HCT116 (cell line): ENCODE results near the gene C1orf174. TPM values are rescaled to one million over a fixed set of nuclear protein-coding genes. Genes with fewer than 3 reads are reported as not detected.

Experiments
- ATAC-seq: fragments of 200-7000 bp; cut with Tn5 transposase; 2 replicates; pipeline ENCODE4 v1.9.1; 2020; ENCODE audit warnings: mild to moderate bottlenecking, moderate library complexity
- BruUV-seq: library from RNA; stranded (reverse); fragments of 400-500 nt; replicated peaks from 2 replicates; lab custom pipeline; 2021; lab: Mats Ljungman, UMichigan
- CTCF ChIA-PET: fragments of 300-600 bp; sonication (Branson Sonifier 250); formaldehyde crosslinking; loops from one replicate; lab custom pipeline; 2021; ENCODE audit warnings: antibody characterized with exemption; lab: Charles Lee
- POLR2A ChIA-PET: fragments of 300-600, 350-600 bp; sonication (Branson Sonifier 250); formaldehyde crosslinking; loops from one replicate; lab custom pipeline; 2021; ENCODE audit warnings: antibody characterized with exemption; lab: Charles Lee
- RAD21 ChIA-PET, 2 experiments: fragments of 300-600 bp; sonication (Branson Sonifier 250); formaldehyde crosslinking; loops; one replicate each; lab custom pipeline; 2023; ENCODE audit warnings: low total read pairs in 2 of 2; ENCODE audit not compliant: uncharacterized antibody in 2 of 2, unreplicated experiment in 2 of 2, low non-redundant PET in 1 of 2; lab: Charles Lee
- DNase-seq: peaks from one replicate; pipeline ENCODE4 v3.0.0-alpha.2; 2010; ENCODE audit warnings: low read depth, low spot score
- H2AFZ ChIP-seq: fragments of 200-600 bp; shearing (Covaris generic), sonication (generic); 2 replicates; pipeline ENCODE4 v1.6.1; 2017; ENCODE audit warnings: low read depth, mixed run types, mixed read lengths, antibody characterized with exemption, low read length; ENCODE audit not compliant: poor library complexity, severe bottlenecking
- H3K27ac ChIP-seq: 2 replicates; pipeline ENCODE4 v1.5.1; 2012; ENCODE audit warnings: low read depth, low read length
- H3K27me3 ChIP-seq: fragments of 200-600 bp; sonication (generic); 2 replicates; pipeline ENCODE4 v1.6.1; 2016; ENCODE audit warnings: mixed run types, low read length, mixed read lengths; ENCODE audit not compliant: insufficient read depth
- H3K36me3 ChIP-seq, 2 experiments: fragments of 200-500 bp in 1 of 2; fragments of 200-600 bp in 1 of 2; sonication (Bioruptor generic) in 1 of 2; sonication (generic) in 1 of 2; 2 replicates each; pipeline versions ENCODE4 v1.5.1 to v1.6.1; 2014 to 2016; ENCODE audit warnings: low read length in 2 of 2, inconsistent platforms in 1 of 2, mixed read lengths in 1 of 2, mixed run types in 1 of 2; ENCODE audit not compliant: insufficient read depth in 2 of 2, control insufficient read depth in 1 of 2
- H3K4me1 ChIP-seq, 2 experiments: fragments of 200-600 bp in 1 of 2; sonication (generic) in 1 of 2; 2 replicates each; pipeline versions ENCODE4 v1.5.1 to v1.6.1; 2012 to 2017; ENCODE audit warnings: low read length in 2 of 2, inconsistent platforms in 1 of 2, mild to moderate bottlenecking in 1 of 2, mixed read lengths in 1 of 2, mixed run types in 1 of 2, moderate library complexity in 1 of 2; ENCODE audit not compliant: insufficient read depth in 2 of 2, control insufficient read depth in 1 of 2
- H3K4me2 ChIP-seq: fragments of 200-600 bp; sonication (generic); 2 replicates; pipeline ENCODE4 v1.6.1; 2017; ENCODE audit warnings: mixed run types, low read length, mixed read lengths
- H3K4me3 ChIP-seq, 2 experiments: fragments of 200-600 bp in 1 of 2; sonication (generic) in 1 of 2; replicated peaks in 1 of 2; 2 replicates each; pipeline ENCODE4 v1.5.1; 2011 to 2016; ENCODE audit warnings: low read length in 2 of 2, control low read depth in 1 of 2, low read depth in 1 of 2, mild to moderate bottlenecking in 1 of 2, mixed read lengths in 1 of 2, mixed run types in 1 of 2
- H3K79me2 ChIP-seq: fragments of 200-600 bp; sonication (generic); 2 replicates; pipeline ENCODE4 v1.6.1; 2017; ENCODE audit warnings: mild to moderate bottlenecking, mixed run types, low read length, moderate library complexity, mixed read lengths; ENCODE audit not compliant: insufficient read depth
- H3K9ac ChIP-seq: fragments of 200-600 bp; sonication (generic); 2 replicates; pipeline ENCODE4 v1.6.1; 2016; ENCODE audit warnings: low read length, mixed read lengths
- H3K9me2 ChIP-seq: fragments of 200-600 bp; sonication (generic), shearing (Covaris generic); 2 replicates; pipeline ENCODE4 v1.6.1; 2017; ENCODE audit warnings: mixed run types, mild to moderate bottlenecking, moderate library complexity; ENCODE audit not compliant: insufficient read depth
- H3K9me3 ChIP-seq, 2 experiments: fragments of 200-500 bp in 1 of 2; fragments of 200-600 bp in 1 of 2; sonication (Bioruptor generic) in 1 of 2; sonication (generic) in 1 of 2; 2 replicates each; pipeline ENCODE4 v1.6.1; 2014 to 2017; ENCODE audit warnings: low read length in 2 of 2, mixed read lengths in 2 of 2, inconsistent platforms in 1 of 2, low read depth in 1 of 2, mild to moderate bottlenecking in 1 of 2, mixed run types in 1 of 2, moderate library complexity in 1 of 2; ENCODE audit not compliant: control insufficient read depth in 1 of 2, insufficient read depth in 1 of 2
- H4K20me1 ChIP-seq: fragments of 200-600 bp; sonication (generic), shearing (Covaris generic); 2 replicates; pipeline ENCODE4 v1.6.1; 2017; ENCODE audit warnings: mixed run types, mild to moderate bottlenecking, moderate library complexity; ENCODE audit not compliant: insufficient read depth
- ATF3 ChIP-seq: IDR thresholded peaks from 2 replicates; pipeline ENCODE4 v1.6.1; 2012
- CBX3 ChIP-seq: IDR thresholded peaks from 2 replicates; pipeline ENCODE4 v1.6.1; 2012; ENCODE audit warnings: low read depth
- CTCF ChIP-seq, 3 experiments: fragments of 200-600 bp in 1 of 3; sonication (generic) in 1 of 3; IDR thresholded peaks in 2 of 3; conservative IDR thresholded peaks in 1 of 3; 2 replicates each; pipeline ENCODE4 v1.5.1; 2012 to 2017; ENCODE audit warnings: low read depth in 2 of 3, low read length in 2 of 3, antibody characterized with exemption in 1 of 3, borderline replicate concordance in 1 of 3, control low read depth in 1 of 3, mild to moderate bottlenecking in 1 of 3, mixed read lengths in 1 of 3, mixed run types in 1 of 3, moderate library complexity in 1 of 3; ENCODE audit not compliant: insufficient read depth in 1 of 3
- EGR1 ChIP-seq: IDR thresholded peaks from 2 replicates; pipeline ENCODE4 v1.6.1; 2012; ENCODE audit warnings: low read depth
- ELF1 ChIP-seq: IDR thresholded peaks from 2 replicates; pipeline ENCODE4 v1.6.1; 2012; ENCODE audit warnings: low read depth, borderline replicate concordance
- EZH2 ChIP-seq: fragments of 200-600 bp; sonication (generic); IDR thresholded peaks from 2 replicates; pipeline ENCODE4 v1.6.1; 2017; ENCODE audit warnings: antibody characterized with exemption, mixed run types
- POLR2A ChIP-seq: IDR thresholded peaks from 2 replicates; pipeline ENCODE4 v1.7.0; 2011; ENCODE audit warnings: borderline replicate concordance; ENCODE audit not compliant: insufficient read depth, insufficient read length; ENCODE audit errors: extremely low read depth
- POLR2AphosphoS5 ChIP-seq: IDR thresholded peaks from 2 replicates; pipeline ENCODE4 v1.6.1; 2011; ENCODE audit warnings: mild to moderate bottlenecking, low read depth, low read length, moderate library complexity
- RAD21 ChIP-seq: IDR thresholded peaks from 2 replicates; pipeline ENCODE4 v1.6.1; 2012; ENCODE audit warnings: low read depth, mild to moderate bottlenecking
- REST ChIP-seq: IDR thresholded peaks from 2 replicates; pipeline ENCODE4 v1.6.1; 2012; ENCODE audit warnings: low read depth
- SIN3A ChIP-seq: IDR thresholded peaks from 2 replicates; pipeline ENCODE4 v1.6.1; 2012; ENCODE audit warnings: low read depth
- SP1 ChIP-seq: IDR thresholded peaks from 2 replicates; pipeline ENCODE4 v1.6.1; 2012; ENCODE audit warnings: low read depth
- TCF7L2 ChIP-seq: IDR thresholded peaks from 2 replicates; pipeline ENCODE4 v1.7.0; 2011; ENCODE audit warnings: borderline replicate concordance, inconsistent platforms; ENCODE audit not compliant: insufficient read depth, insufficient read length; ENCODE audit errors: extremely low read depth
- YY1 ChIP-seq: IDR thresholded peaks from 2 replicates; pipeline ENCODE4 v1.6.1; 2011; ENCODE audit warnings: low read length, low read depth, moderate library complexity, mild to moderate bottlenecking; ENCODE audit not compliant: insufficient replicate concordance; ENCODE audit errors: extremely low read depth
- ZFX ChIP-seq: fragments of 450-650 bp; IDR thresholded peaks from 2 replicates; pipeline ENCODE4 v1.6.1; 2017
- ZNF274 ChIP-seq: fragments of 200-500 bp; sonication (Bioruptor generic); IDR thresholded peaks from 2 replicates; pipeline ENCODE4 v1.6.1; 2014; ENCODE audit warnings: mild to moderate bottlenecking, low read depth, low read length, inconsistent platforms
- intact Hi-C: fragments of 100-400 bp; cut with micrococcal nuclease; formaldehyde crosslinking; loops from 2 replicates; pipeline ENCODE4 v1.10.0; 2022
- total RNA-seq: library from RNA; stranded (reverse); gene quantifications from one replicate; pipeline ENCODE4 v1.2.1, GENCODE V29; 2021; ENCODE audit not compliant: unreplicated experiment

The C1orf174 gene
- total RNA-seq, 1 experiment from 2014 or later, result 33.7 TPM

- no peak for TF ChIP-seq YY1
- TF ChIP-seq ELF1, result no peak
- TF ChIP-seq EZH2, result no peak
Measured at GRCh38 chr1:3906672-3907020, 6.6 kb upstream of the C1orf174 start (continued).

- CTCF ChIA-PET, result no interaction called here
- Histone ChIP-seq H3K27me3 (no peaks in the 10 kb centered on the region), H3K9me2 (no peaks in the 10 kb centered on the region), H3K4me1 (peaks cover 2 to 11% of the 10 kb centered on the region in 2 experiments; a peak in 3 of 4 replicates), H3K79me2 (no peaks in the 10 kb centered on the region), H3K36me3 (no peaks in the 10 kb centered on the region), H3K9ac (no peak overlapping the region), H3K4me3 (no peak overlapping the region), H2AFZ (no peak overlapping the region), H3K27ac (no peak overlapping the region), H3K4me2 (no peak overlapping the region), H3K9me3 (no peaks in the 10 kb centered on the region), H4K20me1 (no peaks in the 10 kb centered on the region)
- DNase-seq (no peak), ATAC-seq (no peak)
- TF ChIP-seq ATF3 (no peak), ZFX (no peak), REST (no peak), CTCF (IDR thresholded peaks at IDR 0.05 in 2 of 3, conservative IDR thresholded peaks at IDR 0.05 in 1 of 3; ENCODE audit: borderline replicate concordance in 1 of 3, insufficient read depth in 1 of 3, low read depth in 2 of 3, low read length in 2 of 3) (no peak), RAD21 (no peak), EGR1 (no peak), ZNF274 (no peak), ELF1 (no peak), TCF7L2 (no peak), SP1 (no peak), POLR2AphosphoS5 (no peak), POLR2A (no peak), SIN3A (no peak), CBX3 (no peak)
- intact Hi-C loops, result no loop called here
- no TSS peak for BruUV-seq
- RAD21 ChIA-PET, result no interaction called here
- POLR2A ChIA-PET, result no interaction called here
Measured at GRCh38 chr1:3905953-3906671, 6.0 kb upstream of the C1orf174 start.
